GM18907 (cell line): ENCODE results near the gene SIAH3.

Experiments
- ATAC-seq: cut with Tn5 transposase; IDR thresholded peaks from one replicate; pipeline ENCODE4 v1.9.1; 2021; ENCODE audit warnings: mild to moderate bottlenecking, moderate library complexity; ENCODE audit not compliant: unreplicated experiment

The SIAH3 gene

GRCh38 chr13:45823583-45823982 lies 28.0 kb downstream of the SIAH3 start:
- ATAC-seq = no peak

DNA sequence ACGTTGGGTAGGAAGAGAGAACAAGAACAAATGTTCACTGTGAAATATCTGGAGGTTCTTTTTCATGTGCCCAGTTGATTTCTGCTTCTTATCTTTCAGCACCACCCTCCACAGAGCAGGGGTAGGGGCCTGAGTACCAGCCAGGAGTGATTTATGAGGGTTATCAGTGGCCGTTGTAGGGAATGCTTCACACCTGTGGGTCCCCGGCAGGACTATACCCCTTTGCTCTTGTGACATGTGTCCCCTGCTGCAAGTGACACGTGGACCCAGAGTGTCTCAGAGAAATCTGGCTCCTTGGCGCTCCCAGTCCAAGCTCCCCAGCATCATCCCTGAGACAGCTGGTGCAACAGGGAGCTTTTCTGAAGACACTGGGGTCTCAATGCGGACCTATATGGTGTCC lies 29.7 kb downstream of the SIAH3 start:
- ATAC-seq = no peak

DNA sequence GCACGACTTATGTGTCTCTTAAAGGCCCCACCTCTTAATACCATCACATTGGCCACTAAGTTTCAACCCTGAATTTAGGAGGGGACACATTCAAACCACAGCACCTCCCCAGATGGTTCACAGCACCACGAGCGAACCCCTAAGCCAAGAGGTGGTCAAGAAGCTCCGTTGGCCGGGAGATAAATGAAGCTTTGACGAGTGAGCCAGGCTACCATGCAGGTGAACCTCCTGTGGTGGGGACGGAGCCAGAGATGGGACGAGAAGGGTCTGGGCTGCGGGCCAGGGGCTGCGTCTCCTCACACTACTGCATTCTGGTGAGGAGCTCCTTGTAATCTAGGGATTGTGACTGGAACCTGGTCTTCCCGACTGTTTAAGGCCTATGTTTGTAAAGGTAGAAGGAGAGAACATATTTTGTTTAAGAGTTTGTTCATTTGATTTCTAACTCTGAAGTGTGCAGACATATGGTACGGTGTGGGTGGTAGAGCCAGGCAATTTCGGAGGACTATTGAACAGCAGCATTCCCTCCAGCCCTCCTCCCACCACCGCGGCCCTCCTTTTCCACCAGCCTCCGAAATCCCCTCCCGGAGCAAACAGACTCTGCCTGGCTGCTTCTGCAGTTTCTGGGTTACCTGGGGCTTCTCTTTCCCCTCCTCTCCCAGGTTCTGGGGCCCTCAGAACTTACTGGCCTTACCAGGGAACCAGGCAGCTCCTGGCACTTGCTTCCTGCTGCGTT lies 31.3 kb downstream of the SIAH3 start:
- ATAC-seq = no peak

DNA sequence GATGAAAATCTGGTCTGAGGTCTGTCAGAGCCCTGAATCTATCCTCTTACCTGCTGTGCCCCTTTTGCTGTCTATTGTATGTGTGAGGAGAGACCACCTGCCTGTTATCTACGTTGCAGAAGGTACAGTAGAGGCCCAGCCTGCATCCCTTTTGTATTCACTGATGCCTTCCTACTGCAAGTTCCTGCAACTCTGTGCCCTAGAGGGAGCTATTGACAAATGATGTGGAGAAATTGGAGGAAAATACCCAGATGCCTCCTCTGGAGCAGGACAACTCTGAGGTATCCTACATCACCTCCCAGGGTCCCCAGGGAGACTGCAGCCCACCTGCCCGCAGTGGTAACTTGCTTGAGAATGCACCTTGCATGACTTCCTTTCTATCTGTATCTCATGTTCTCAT lies 33.7 kb downstream of the SIAH3 start:
- no peak for ATAC-seq

GRCh38 chr13:45816427-45816826 lies 35.1 kb downstream of the SIAH3 start:
- ATAC-seq = no peak

GRCh38 chr13:45812695-45813372 lies 38.7 kb downstream of the SIAH3 start:
- no peak for ATAC-seq

GRCh38 chr13:45811891-45812694 lies 39.5 kb downstream of the SIAH3 start:
- no peak for ATAC-seq

DNA sequence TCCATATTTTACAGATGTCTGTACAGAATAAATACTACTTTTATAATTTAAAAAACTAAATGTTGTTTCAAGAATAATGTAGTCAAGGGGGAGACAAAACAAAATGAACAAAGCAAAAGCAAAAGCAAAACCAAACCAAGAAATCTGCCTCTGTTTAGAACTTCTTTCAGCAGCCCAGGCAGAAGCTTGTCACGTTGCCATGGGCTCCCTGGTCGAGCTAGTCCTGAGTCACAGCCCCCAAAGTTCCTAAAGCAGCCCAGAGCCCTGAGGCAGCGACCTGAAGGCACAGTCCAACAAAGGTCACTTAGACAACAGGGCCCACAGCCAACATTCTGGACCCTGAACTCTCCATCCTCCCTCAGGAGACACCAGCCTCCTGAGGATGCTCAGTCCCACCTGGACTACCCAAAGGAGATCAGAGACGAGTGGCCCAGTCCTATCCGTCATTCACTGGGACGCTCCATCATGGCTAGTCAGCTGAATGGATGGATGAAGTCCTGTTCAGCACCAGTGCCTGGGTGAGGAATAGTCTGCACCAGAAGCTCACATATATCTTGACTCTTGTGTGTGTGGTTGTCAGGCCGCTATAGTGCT lies 41.7 kb downstream of the SIAH3 start:
- ATAC-seq = no peak

DNA sequence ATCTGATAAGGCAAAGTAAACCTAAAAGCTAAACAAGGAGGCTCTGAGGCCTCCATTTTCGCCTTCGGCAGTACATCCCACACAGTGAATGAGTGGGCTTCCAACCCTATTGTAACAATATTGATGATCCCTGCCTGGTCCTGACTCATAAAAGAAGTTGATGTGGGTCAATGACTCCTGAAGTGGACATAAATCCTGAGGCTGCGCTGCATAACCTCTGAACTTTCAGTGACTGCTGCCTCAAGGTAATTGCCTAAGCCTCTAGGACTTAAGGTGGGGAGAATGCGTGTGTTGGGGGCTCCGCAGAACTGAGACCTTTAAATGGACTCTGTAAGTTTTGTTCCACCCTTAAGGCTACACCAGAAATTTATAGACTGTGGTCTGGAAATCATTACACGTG lies 42.6 kb downstream of the SIAH3 start:
- ATAC-seq = no peak

GRCh38 chr13:45807520-45808099 lies 43.9 kb downstream of the SIAH3 start:
- peak; percentile 58 for ATAC-seq

DNA sequence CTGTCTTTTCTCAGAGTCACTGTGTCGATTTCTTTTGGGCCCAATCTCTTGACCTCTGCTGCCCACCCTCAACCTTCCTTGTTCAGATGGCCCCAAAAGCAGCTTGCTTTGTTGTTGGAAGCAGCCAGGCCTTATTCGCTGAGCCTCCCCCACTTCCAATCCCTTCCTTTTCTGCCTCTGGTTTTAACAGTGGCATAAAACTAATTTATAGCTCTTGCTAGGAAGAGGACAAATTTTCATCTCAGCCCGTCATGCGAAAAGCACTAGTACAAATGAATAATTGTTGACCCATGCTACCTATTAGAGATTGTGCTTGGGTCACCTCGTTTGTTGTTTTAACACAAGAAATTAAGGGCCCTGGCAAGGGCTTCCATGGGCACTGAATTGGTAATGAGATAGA lies 51.1 kb downstream of the SIAH3 start:
- no peak for ATAC-seq

DNA sequence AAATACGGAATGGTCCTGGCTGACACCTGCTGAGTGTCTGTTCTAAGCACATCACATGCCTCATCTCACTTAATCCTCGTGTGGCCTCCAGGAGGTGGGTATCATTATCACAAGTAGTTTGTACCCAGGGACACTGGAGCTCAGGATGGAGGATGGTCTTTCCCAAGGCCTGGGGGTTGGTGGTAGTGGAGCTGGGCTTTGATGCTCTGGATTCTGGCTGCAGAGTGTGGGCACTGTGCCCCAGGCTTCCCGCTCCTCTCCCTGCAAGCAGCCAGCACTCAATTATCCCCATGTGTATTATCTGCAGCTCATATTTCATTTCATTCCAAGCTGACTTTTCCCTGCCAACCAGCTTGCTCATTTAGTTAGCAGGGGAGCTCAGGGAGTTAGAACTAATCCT lies 52.1 kb downstream of the SIAH3 start:
- no peak for ATAC-seq

DNA sequence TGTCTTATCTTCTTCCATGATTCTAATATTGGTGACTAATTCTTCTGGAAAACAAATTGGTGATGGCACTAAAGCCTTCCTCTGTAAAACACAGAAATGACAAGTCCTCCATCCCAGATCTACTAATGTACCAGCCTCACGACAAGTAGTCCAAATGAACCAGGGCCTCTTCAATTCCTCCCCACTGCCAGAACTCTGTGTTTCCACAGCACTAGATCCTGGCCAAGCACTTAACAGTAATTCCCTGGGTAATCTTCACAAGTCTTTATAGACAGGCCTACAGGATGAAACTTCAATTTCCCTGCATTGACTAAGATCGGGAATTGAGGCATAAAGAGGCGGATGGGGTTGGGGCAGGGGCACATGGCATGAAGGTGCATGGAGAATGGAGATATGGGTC lies 52.7 kb downstream of the SIAH3 start:
- ATAC-seq = no peak

- ATAC-seq = no peak
These were observed 54.9 kb downstream of the SIAH3 start for GRCh38 chr13:45796426-45797235.

DNA sequence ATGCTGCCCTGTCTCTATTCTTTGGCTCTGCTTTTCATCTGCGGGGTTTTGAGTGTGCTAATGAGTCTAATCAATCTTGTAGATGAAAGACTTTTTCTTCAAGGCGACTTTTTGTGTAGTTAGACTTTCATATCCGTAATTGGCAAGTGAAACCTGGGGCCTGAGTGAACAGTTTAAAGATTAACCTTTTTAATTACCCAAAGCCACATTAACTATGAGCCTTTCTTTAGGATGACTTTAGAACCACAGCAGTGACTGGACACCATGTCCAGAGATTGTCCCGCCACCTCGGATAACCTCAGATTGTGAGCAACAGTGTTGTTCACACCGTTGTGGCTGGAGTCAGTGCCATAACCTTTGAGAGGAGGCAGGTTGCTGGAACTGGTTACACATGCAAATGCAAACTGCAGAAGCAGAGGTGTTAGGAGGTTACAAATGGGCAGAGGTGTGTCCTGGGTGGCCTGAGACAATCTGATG lies 58.7 kb downstream of the SIAH3 start:
- peak; percentile 67 for ATAC-seq

GRCh38 chr13:45788011-45788410 lies 63.5 kb downstream of the SIAH3 start:
- ATAC-seq = no peak

- ATAC-seq = no peak
These were observed 64.2 kb downstream of the SIAH3 start for GRCh38 chr13:45787346-45787745.

GRCh38 chr13:45786293-45786920 lies 65.1 kb downstream of the SIAH3 start:
- no peak for ATAC-seq
